Measurements from ENCODE around the gene TRAPPC2.
"Not testable (repeated sequence)": the region's sequence is repeated elsewhere in the genome, so short reads cannot be mapped to it uniquely, and the experiment has no call there.

TRAPPC2 gene

DNA sequence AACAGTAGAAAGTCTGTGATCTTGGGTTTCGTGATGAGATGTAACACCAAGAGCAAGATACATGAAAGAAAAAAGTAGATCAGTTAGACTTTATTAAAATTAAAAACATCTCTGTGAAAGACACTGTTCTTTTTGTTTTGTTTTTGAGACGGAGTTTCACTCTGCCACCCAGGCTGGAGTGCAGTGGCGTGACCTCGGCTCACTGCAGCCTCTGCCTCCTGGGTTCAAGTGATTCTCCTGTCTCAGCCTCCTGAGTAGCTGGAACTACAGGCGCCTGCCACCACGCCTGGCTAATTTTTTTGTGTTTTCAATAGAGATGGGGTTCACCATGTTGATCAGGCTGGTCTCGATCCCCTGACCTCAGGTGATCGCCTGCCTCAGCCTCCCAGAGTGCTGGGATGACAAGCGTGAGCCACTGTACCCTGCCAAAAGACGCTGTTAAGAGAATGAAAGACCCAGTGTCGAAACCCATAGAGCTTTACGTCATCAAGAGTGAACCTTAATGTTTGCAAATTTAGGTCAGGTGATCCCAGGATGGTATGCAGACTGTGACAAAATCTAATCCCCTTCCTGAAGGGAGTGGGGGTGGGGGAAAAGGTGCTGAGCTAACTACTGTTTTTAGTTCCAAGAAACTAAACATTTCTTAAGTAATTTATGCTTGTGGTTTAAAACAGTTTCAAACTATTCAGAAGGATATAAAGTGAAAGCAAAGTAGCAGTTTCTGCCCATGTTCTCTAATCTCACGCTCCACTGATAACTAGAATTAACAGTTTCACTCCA, 8.2 kb upstream of the TRAPPC2 start:
- peak; percentile 44 for DNase-seq

DNA sequence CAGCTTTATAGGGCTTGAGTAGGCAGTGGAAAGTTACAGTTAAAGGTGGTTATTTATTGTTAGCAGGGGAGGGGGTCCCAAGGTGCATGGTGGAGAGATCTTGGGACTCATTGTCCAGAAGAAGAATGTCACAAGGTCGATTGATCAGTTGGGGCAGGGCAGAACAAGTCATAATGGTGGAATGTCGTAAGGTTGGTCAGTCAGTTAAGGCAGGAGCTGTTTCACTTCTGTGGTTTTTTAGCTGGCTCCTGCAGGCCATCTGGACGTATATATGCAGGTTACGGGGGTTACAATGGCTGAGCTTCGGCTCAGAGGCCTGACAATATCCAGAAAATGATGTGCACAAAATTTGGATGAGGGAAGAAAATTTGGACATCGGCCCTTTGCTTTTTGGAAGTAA, 7.3 kb upstream of the TRAPPC2 start:
- DNase-seq = peak; percentile 10

DNA sequence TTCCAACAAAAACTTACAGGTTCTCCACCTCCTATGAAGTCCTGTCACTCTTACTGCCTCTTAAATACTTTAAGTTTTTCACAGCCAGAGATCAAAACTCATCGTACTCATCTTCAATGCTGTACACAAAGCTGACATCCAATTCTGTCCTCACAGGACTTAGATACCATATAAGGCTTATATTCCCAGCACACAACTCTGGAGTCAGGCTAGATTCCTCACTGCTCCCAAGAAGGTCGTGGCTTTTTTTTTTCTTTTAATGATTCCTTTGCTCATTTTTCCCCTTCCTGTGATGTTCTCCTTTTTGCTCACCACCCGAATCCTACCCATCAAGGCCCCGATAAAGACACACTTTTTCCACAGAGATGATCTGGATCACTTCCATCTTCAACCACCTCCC, 914 bp downstream of the TRAPPC2 start:
- no peak for DNase-seq

DNA sequence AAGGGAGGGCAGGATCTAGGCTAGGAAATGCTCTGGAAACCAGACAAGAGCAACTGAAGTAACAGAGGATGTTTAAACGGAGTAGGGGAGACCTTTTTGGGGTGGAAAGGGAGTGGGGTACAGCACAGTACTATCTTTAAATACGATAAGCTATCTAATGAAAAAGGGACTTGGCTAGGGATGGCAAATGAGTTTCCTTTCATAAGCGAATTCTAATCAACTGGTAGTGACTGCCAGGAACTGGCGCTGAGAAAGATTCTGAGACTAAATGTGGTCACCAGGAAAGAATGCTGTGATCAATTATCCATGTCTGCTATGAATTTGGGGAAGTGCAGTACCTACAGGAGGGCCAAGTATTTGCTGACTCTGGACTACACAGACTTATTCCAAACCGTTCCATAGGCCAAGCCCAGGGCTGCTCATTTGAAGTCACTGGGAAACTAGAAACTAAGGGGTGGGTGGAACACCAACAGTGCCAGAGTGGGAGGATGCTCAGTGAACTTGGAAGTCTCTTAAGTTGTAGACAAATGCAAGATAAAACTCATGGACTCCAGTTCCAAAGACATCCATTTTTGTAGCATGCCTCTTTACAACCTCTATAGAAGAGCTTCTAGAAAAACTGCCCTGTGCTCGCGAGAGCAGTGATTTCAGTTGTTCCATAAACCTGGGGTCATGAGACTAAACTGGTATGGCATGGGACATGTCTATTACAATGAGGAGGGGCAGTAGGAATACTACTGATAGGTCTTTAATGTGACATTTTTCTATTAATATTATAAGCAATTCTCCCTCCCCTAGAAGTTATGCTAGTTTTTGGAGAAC, 2.0 kb downstream of the TRAPPC2 start:
- no peak for DNase-seq

DNA sequence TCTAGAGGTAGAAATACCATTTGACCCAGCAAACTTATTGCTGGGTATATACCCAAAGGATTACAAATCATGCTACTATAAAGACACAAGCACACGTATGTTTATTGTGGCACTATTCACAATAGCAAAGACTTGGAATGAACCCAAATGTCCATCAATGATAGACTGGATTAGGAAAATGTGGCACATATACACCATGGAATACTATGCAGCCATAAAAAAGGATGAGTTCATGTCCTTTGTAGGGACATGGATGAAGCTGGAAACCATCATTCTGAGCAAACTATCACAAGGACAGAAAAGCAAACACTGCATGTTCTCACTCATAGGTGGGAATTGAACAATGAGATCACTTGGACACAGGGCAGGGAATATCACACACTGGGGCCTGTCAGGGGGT, 3.9 kb downstream of the TRAPPC2 start:
- DNase-seq = not testable (repeated sequence)

DNA sequence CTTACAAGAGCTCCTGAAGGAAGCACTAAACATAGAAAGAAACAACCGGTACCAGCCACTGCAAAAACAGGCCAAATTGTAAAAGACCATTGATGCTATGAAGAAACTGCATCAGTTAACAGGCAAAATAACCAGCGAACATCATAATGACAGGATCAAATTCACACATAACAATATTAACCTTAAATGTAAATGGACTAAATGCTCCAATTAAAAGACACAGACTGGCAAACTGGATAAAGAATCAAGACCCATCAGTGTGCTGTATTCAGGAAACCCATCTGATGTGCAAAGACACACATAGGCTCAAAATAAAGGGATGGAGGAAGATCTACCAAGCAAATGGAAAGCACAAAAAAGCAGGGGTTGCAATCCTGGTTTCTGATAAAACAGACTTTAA, 7.8 kb downstream of the TRAPPC2 start:
- not testable (repeated sequence) for DNase-seq

DNA sequence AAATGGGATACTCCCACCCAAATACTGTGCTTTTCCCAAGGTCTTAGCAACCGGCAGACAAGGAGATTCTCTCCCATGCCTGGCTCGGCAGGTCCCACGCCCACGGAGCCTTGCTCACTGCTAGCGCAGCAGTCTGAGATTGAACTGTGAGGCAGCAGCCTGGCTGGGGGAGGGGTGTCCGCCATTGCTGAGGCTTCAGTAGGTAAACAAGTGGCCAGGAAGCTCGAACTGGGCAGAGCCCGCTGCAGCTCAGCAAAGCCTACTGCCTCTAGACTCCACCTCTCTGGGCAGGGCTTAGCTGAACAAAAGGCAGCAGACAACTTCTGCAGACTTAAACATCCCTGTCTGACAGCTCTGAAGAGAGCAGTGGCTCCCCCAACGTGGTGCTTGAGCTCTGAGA, 9.5 kb downstream of the TRAPPC2 start:
- DNase-seq = not testable (repeated sequence)

DNA sequence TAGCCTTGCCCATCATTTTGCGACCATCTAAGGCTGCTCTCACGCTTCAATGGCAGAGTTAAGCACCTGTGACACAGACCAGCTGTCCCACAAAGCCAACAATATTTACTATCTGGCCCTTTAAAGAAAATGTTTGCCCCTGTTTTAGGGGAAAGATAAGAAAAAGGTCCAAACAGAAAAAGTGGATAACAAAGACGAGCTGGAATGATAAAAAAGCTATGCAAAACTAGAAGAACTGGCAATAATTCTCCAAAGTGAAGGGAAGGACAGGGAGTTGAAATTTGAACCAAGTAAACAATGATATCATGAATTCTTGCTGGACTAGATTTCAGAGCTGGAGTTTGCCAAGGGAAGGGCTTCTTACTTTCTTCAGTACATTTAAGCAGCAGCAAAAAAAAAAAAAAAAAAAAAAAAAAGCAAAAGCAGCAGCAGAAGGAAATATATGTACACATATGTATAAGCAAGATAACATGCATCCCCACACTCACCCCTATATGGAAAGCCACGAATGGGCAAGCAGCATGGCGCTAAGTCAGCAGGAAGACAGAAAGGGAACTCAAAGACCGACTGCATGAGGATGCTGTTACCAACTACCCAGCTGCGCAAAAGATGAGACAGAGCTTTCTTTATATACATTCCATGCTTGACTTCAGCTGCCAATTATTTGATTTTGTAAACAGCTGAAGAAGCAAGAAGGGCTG, 12.5 kb downstream of the TRAPPC2 start:
- DNase-seq = peak; percentile 39

DNA sequence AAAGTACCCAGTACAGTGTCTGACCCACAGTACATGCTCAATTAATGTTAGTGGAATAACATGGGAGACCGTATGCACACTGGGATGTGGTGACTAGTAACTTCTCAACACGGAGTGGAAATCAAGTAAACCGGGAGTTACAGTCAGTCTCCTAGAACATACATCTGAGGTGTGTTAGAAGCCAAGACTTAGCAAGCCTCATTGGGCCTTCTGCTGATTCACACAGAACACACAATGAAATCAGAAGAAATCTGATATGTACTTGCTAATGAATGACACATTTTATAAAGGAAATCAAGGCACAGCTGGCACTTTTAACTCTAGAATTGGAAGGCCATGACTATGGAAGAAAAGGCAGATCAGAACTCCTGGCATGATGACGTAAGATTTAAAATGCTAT, 13.0 kb downstream of the TRAPPC2 start:
- DNase-seq = no peak

DNA sequence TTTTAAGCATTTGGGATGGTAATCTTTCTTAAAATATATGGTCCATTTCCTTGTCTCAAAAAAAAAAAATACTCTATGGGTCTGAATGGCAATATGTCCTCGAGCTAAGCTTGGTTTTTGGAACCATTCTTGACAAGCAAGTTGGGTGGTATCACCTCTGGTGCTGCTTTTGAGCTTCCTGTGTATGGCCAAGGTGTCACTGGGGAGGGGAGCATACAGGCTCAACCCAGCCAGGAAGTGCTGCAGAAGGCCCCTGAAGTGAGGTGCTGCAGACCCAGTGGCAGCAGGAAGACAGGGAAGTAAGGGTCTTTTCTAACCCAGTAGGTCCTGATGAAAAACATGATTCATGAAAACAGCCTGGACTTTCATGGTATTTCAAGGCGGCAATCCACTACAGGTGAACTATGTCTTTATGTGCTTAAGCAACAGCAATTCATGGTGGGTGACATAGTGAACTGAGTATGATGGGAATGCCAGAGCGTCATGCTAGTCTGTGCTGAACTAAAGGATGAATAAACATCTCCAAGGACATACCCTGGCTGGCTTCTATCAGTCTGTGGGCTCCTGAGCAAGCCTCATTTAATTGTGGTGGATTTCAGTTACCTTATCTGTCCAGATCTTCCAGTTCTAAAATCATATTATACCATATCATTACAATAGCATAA, 15.1 kb downstream of the TRAPPC2 start:
- no peak for DNase-seq

DNA sequence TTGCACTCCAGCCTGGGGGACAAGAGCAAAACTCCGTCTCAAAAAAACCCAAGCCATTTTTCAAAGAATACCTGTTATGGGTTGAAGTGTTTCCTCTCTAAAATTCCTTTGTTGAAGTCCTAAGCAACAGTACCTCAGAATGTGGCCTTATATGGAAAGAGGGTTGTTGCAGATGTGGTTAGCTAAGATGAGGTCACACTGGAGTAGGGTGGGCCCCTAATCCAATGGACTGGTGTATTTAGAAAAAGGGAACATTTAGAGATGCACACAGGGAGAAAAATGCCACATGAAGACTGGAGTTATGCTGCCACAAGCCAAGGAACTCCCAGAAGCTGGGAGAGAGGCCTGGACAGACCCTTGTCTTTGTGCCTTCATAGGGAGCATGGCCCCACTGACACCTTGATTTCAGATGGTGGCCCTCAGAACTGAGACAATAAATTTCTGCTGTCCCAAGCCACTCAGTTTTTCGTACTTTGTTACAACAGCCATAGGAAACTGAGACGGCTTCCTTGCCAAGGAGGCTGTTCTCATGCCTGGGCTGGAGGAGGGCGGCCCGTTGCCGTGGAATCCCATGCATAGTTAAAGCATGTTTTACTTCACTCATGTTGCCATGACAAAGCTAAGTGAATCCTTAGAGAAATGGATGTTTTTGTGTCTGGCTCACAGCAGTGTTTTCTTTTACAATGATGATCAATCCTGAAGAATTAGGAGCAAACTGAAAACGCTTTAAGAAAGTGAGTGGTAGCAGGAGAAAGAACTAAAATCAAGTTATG, 16.5 kb downstream of the TRAPPC2 start:
- peak; percentile 48 for DNase-seq

DNA sequence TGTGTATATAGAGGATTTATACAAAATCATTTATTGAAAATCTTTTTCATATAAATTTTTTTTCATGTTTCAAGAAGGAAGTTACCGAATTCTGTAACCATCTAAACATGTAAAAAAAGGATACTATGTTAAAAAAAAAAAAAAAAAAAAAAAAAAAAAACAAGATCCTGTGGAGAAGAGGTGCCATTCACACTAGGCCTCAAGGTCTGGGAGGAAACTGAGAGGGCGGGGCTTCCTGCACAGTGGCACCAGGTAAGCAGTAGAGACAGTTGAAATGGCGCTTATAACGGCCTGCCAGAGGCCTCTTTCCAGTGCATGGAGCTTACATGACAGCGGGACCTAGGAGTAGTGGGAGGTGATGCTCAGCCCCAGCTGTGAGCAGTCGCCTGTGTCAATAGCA, 17.5 kb downstream of the TRAPPC2 start:
- DNase-seq = no peak

DNA sequence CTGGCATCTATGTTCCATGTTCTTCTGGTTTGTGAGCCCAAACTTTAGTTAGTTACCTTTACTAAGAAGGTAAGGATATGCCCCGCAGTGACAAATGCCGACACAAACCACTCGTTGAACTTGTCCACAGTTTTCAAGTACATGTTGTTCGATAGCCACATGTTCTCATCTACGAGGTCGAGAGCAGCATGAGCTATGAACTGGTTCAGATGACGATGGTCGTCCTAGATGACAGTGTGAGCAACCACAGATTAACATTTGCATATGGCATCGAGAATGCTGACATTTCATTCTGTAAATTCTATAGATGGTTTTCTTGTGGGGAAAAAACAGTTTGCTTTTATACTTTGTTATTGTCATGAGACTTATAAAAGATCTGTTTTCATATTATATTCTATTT, 18.0 kb downstream of the TRAPPC2 start:
- DNase-seq = no peak

DNA sequence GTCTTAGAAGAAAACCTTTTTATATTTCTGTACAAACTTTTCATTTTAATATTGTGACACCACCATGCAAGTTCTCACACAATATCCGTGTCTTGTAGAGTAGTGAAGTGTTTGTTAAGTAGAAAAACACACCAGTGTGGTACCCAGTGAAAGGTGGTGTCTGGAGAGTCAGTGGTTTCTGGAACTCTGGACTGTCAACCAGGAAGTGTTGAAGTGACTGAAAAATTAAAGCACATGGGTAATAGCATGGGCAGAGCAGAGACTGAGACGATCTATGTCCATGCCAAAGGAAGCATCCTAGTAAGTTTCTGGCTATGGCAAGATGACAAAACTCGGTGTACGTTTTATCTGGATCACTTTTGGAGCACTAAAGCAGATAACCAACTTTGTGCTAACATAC, 23.3 kb downstream of the TRAPPC2 start:
- DNase-seq = no peak

DNA sequence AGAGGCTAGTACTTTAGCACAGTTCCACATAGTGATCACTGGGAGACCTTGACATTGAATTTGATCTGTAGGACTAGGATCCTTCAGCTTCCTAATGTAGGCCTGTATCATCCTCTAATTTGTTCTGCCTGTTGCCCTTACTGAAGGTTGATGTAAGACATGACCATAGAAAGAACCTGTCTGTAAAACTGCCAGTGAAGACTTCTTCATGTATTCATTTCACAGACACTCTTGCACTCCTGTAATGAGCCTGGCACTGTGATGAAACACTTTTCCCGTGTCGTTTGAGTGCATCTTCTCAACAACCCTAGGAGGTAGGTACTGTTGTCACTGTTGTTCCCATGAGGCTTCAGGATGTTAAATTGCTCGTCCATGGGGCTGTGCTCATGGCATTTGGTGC, 30.8 kb downstream of the TRAPPC2 start:
- no peak for DNase-seq

DNA sequence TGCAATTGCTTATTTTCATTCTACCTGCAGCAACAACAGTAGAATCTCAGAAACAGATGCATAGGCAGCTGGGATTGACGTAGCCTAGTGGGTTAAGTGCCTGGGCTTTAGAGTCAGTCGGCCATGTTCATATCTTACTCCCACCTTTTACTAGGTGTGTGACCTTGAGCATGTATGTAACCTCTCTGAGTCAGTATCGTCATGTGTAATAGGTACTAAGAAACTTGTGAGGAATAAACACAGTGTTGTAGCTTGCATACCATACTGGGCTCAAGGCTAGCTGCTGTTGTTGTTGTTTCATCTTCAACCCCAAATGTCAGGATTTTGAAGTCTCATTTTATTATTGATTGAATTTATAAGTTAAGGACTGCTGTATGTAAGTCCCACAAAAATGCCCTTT, 31.3 kb downstream of the TRAPPC2 start:
- DNase-seq = no peak

DNA sequence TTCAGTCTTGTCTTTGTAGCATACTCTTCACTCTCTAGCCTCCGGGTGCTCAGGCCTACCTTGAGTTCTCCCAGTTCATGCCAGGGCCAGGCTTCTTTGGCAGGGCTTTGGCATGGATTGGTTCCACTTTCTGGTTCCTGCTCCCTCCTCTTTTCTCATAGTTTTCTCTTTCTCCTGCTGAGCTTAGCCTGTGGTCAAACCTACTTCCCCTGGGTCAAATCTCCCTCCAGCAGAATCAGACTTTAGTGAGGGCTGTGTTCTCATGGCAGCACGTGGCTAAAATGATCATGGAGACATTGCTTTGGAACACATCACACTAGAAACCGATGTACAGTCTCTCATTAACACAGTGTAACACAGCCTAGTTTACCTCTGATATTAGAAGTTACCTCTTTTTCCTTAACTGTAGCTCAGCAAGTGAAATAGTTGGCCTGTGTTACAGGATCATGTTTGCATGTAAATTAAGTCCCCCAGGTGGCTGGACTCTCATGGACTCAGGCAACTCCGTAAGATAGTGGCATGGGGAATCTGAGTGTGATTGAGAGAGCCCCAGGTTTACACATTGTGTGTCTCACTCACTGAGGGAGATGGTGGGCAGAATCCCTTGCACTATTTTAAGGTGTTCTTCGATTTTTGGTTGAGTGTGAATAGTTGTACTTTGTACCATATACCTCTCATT, 32.2 kb downstream of the TRAPPC2 start:
- DNase-seq = peak; percentile 61

DNA sequence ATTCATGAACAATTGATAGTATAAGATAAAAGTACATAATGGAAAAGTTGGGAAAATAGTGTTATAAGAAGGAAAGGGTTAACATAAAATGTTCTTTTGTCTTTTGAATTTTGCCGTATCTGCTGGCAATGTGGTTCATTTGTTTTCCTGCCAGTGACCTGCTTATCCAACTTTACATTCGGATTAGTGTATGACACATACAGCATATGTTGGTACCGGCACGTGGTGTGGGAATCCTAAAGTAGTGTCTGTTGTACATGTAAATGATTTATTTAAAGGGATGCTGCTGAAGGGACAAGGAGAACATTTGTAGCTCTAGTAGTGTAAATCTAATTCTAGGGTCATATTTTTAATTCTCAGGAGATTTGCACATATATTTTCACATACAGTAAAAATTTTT, 34.0 kb downstream of the TRAPPC2 start:
- no peak for DNase-seq

DNA sequence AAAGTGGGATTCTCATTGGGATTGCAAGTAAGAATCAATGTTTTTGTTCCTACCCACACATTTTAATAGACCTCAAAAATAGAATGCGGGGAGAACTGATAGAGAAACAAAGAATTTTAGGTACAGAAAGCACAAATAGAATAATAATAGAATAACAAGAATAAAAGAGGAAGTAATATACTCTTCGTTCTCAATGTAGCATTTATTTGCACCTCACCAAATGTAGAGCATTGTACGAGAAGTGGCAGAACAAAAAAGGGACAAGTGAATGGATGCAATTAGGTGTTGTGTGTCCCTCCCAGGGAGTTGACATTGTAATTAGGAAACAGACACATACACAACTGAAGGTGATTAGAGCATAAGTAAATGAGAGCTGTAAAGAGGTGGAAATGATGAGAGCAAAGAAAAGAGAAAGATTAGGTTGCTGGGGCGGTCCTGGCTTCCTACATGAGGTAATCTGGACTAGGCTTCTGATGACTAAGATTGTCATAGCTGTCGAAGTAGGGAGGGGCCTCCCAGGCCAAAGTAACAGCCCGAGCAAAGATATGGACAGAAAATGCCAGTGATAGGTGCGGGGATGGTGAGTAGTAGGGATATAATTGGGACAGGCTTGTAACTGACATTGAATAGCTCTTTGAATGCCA, 35.1 kb downstream of the TRAPPC2 start:
- DNase-seq = no peak

DNA sequence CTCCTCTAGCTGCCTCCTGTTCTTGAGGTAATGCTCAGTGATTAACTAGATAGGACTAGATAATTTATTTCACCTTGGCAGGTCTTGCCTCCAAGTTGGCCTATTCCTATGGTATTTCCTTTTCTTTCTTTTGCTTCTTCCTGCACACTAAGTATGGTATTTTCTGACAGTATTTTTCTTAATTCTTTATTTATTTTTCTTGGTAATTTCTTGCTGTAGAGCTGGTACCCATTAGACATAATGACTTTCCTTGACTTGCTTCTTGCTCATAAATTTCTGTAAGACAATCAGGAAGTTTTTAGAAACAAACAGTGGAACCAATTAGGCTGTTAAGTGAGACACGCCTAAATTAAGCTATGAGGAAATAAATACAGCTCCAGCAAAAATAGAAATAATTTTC, 36.0 kb downstream of the TRAPPC2 start:
- no peak for DNase-seq

DNA sequence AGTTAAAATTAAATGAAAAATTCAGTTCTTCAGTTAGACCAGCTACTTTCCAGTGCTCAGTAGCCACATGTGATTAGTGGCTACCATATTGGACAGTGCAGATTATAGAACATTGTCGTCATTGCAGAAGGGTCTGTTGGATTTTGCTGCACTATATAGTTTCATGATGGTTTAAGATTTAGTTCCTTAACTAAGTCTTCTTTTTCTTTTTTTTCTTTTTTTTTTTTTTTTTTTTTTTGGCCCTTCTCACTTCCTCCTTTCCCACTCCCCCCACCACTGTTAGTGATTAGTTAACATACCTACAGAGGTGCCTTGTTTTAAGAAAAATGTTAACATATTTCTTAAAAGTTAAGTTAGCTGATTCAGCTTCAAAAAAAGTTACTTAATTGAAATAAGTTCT, 36.4 kb downstream of the TRAPPC2 start:
- DNase-seq = no peak
